Gastroesophageal sphincter (tissue), 4 donors: ENCODE results near the gene HTD2. TPM values are rescaled to one million over a fixed set of nuclear protein-coding genes. Genes with fewer than 3 reads are reported as not detected.
"Not testable (repeated sequence)": the region's sequence is repeated elsewhere in the genome, so short reads cannot be mapped to it uniquely, and the experiment has no call there.

Experiments used
- ATAC-seq: fragments of 150-250 bp; one replicate; pipeline ENCODE4 v1.9.1; 2016; ENCODE audit warnings: mild to moderate bottlenecking, moderate library complexity
- H3K27ac ChIP-seq, 4 donors: fragments of 200-600 bp; sonication (generic) in 3 of 4; 1 replicate in 3 of 4; 2 replicates in 1 of 4; pipeline ENCODE4 v1.5.1; 2016 to 2019
- H3K27me3 ChIP-seq: fragments of 200-600 bp; sonication (generic); one replicate; pipeline ENCODE4 v1.5.1; 2019
- H3K36me3 ChIP-seq, 2 donors: fragments of 200-600 bp; sonication (generic); one replicate each; pipeline ENCODE4 v1.5.1; 2019; ENCODE audit warnings: control low read depth in 1 of 2
- H3K4me1 ChIP-seq, 3 donors: fragments of 200-600 bp; sonication (generic); 1 replicate in 2 of 3; 2 replicates in 1 of 3; pipeline ENCODE4 v1.5.1; 2016 to 2019; ENCODE audit warnings: control low read depth in 2 of 3
- H3K4me3 ChIP-seq, 2 donors: fragments of 200-600 bp; sonication (generic); one replicate each; pipeline ENCODE4 v1.5.1; 2019; ENCODE audit warnings: mild to moderate bottlenecking in 1 of 2, moderate library complexity in 1 of 2
- H3K9me3 ChIP-seq, 3 donors: fragments of 200-600 bp; sonication (generic); one replicate each; pipeline ENCODE4 v1.5.1; 2017 to 2019; ENCODE audit warnings: control low read depth in 2 of 3
- EP300 ChIP-seq: sonication (generic); formaldehyde crosslinking; IDR thresholded peaks from one replicate; pipeline ENCODE4 v1.6.1; 2017; ENCODE audit warnings: antibody characterized with exemption, mild to moderate bottlenecking
- POLR2A ChIP-seq, 2 donors: fragments of 450-650 bp; IDR thresholded peaks; one replicate each; pipeline ENCODE4 v1.6.1; 2017; ENCODE audit warnings: antibody characterized with exemption in 2 of 2, mild to moderate bottlenecking in 2 of 2, moderate library complexity in 1 of 2
- POLR2AphosphoS5 ChIP-seq: sonication (generic); formaldehyde crosslinking; IDR thresholded peaks from one replicate; pipeline ENCODE4 v1.6.1; 2017; ENCODE audit warnings: antibody characterized with exemption
- WGBS, 2 donors: methylation state at CpG; one replicate each; pipeline ENCODE4 v1.1.5; 2018; ENCODE audit warnings: low coverage in 1 of 2; 5-methylcytosine and 5-hydroxymethylcytosine counted together
- total RNA-seq, 4 donors: library from RNA; depleted of rRNA; stranded (reverse); fragments of >200 nt; gene quantifications; one replicate each; pipeline ENCODE4 v1.1.0, GENCODE V29; 2016
- TF ChIP-seq, protein P1 (sequence below), 4 experiments: fragments of 200-600 bp in 2 of 4; fragments of 450-650 bp in 2 of 4; sonication (generic) in 1 of 4; IDR thresholded peaks; one replicate each; pipeline ENCODE4 v1.5.1; 2017 to 2019; ENCODE audit warnings: antibody characterized with exemption in 4 of 4, mild to moderate bottlenecking in 2 of 4, moderate library complexity in 2 of 4

Gene HTD2
- total RNA-seq, 4 donors from 2014 or later = 3.3 to 19.8 (median 11.9) TPM

DNA sequence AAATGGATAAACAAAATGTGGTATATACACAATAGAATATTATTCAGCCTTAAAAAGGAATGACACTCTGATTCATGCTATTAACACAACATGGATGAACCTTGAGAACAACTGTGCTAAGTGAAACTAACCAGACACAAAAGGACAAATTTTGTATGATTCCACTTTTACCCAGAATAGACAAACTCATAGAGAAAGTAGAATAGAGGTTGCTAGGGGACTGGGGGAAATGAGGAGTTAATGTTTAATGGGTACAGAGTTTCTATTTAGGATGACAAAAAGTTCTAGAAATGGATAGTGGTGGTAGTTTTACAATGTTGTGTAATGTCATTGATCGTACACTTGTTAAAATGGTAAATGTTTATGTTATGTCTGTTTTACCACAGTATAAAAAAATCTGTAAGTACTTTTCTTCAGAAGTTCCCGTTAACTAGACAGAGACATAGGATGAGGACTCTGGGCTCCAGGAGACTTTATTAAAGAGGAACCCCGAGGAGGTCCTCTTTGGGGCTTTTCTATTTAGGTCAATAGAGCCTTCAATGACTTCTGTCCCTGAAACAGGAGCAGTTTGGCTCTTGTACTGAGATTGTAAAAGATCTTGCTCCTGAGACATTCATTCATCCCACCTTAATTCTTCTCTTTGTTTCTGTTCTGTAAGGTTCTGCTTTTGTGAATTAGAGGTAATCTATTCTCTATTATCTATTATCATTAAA lies 44.2 kb upstream of the HTD2 start:
- Histone ChIP-seq H3K36me3 (peaks cover 0 to 46% of the 10 kb centered on the region in 2 donors), H3K4me1 (no peaks in the 10 kb centered on the region), H3K27ac (no peak overlapping the region), H3K4me3 (no peak overlapping the region), H3K27me3 (no peaks in the 10 kb centered on the region), H3K9me3 (no peaks in the 10 kb centered on the region)
- ATAC-seq = no peak
- TF ChIP-seq EP300 (no peak), POLR2AphosphoS5 (no peak), POLR2A (IDR thresholded peaks at IDR 0.05) (no peak)
- TF ChIP-seq, protein P1, sequence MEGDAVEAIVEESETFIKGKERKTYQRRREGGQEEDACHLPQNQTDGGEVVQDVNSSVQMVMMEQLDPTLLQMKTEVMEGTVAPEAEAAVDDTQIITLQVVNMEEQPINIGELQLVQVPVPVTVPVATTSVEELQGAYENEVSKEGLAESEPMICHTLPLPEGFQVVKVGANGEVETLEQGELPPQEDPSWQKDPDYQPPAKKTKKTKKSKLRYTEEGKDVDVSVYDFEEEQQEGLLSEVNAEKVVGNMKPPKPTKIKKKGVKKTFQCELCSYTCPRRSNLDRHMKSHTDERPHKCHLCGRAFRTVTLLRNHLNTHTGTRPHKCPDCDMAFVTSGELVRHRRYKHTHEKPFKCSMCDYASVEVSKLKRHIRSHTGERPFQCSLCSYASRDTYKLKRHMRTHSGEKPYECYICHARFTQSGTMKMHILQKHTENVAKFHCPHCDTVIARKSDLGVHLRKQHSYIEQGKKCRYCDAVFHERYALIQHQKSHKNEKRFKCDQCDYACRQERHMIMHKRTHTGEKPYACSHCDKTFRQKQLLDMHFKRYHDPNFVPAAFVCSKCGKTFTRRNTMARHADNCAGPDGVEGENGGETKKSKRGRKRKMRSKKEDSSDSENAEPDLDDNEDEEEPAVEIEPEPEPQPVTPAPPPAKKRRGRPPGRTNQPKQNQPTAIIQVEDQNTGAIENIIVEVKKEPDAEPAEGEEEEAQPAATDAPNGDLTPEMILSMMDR (IDR thresholded peaks at IDR 0.05) = no peak
- WGBS, 2 donors = 82 to 85% methylated on average over 3 of the region's 3 CpGs

DNA sequence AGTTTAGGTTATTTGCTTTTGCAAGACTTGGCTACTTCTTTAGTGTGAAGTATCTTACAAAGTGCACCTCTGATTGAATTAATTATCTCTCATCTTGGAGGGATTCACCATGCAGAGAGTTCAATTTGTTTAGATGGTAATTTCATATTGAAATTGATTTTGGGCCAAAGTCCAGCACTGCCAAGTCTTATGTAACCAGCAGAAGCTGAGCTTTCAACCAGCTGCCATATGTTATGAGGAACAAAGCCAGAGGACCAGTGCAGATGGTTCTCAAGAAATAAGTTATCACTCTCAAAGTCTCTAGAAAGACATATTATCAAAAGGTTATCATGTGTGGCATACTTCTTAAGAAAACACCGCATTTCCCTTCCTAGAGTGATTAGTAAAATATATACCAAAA lies 39.7 kb upstream of the HTD2 start:
- no peak overlapping the region for H3K4me3 ChIP-seq
- H3K36me3 ChIP-seq = peaks cover 0 to 40% of the 10 kb centered on the region in 2 donors
- H3K27ac ChIP-seq = no peak overlapping the region
- ATAC-seq = no peak
- H3K27me3 ChIP-seq = no peaks in the 10 kb centered on the region
- TF ChIP-seq EP300 = no peak
- no peak for TF ChIP-seq POLR2AphosphoS5
- TF ChIP-seq, protein P1 (IDR thresholded peaks at IDR 0.05) = no peak
- no peak for TF ChIP-seq POLR2A (IDR thresholded peaks at IDR 0.05)
- WGBS, 2 donors = 33 to 50% methylated on average over 1 of the region's 1 CpG
- no peaks in the 10 kb centered on the region for H3K4me1 ChIP-seq
- H3K9me3 ChIP-seq = no peaks in the 10 kb centered on the region

DNA sequence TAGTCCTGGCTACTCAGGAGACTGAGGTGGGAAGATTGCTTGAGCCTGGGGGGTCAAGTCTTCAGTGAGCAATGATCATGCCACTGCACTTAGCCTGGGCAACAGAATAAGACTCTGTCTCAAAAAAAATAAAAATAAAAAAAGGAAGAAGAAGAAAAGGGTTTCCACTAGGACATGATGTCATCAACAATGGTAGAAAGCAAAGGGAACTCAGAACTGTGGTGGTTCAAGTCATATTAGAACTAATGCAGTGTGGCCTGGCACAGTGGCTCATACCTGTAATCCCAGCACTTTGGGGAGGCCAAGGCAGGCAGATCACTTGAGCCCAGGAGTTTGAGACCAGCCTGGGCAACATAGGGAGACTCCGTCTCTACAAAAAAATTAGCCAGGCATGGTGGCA lies 38.8 kb upstream of the HTD2 start:
- H3K27ac ChIP-seq, ATAC-seq, H3K9me3 ChIP-seq, H3K4me3 ChIP-seq, H3K27me3 ChIP-seq, H3K4me1 ChIP-seq: not testable (repeated sequence)
- 100% methylated on average over 1 of the region's 1 CpG for WGBS, 2 donors
- peaks cover 0 to 40% of the 10 kb centered on the region in 2 donors for H3K36me3 ChIP-seq

DNA sequence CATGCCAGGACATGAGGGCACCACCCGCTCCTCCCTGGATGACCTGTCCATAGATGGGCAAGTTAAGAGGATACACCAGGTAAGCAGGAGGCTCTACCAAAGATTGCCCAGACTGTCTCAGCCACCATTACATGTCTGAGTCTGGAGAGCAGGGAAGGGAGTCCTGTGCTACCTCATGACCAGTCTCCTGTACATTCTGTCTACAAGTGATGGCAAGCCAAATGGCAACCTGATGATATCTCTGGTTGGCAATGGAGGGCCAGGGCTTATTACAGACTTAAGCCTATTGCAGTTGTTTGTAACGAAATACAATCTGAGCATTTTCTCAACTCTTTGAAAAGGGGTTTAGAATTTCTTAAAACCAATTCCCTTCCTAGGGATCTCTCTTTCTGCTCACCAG lies 37.0 kb upstream of the HTD2 start:
- Histone ChIP-seq H3K27ac (no peak overlapping the region), H3K4me1 (peaks cover 0 to 12% (median 0%) of the 10 kb centered on the region in 3 donors), H3K4me3 (no peak overlapping the region), H3K27me3 (no peaks in the 10 kb centered on the region), H3K9me3 (no peaks in the 10 kb centered on the region), H3K36me3 (peaks cover 0 to 50% of the 10 kb centered on the region in 2 donors)
- WGBS, 2 donors = 100% methylated on average over 1 of the region's 2 CpGs; no CpG with 5 or more reads in 1 of the 2 donors
- no peak for ATAC-seq
- TF ChIP-seq, protein P1 (IDR thresholded peaks at IDR 0.05) = no peak
- TF ChIP-seq EP300 = no peak
- TF ChIP-seq POLR2AphosphoS5 = no peak
- no peak for TF ChIP-seq POLR2A (IDR thresholded peaks at IDR 0.05)

DNA sequence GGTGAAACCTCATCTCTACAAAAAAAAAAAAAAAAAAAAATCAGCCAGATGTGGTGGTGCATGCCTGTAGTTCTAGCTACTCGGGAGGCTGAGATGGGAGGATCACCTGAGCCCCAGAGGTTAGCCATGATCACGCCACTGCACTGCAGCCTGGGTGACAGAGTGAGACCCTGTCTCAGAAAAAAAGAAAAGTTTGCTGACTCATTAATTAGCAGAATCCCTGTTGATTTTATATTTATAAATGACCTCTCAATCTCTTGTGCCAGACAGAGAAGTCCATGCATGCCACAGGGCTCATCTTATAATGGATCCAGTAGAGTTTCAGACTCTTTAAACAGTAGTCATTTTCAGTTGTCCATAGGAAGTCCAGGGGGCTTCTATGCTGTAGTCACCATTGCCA lies 35.8 kb upstream of the HTD2 start:
- ATAC-seq = no peak
- Histone ChIP-seq H3K4me3 (no peak overlapping the region), H3K27ac (no peak overlapping the region), H3K27me3 (no peaks in the 10 kb centered on the region), H3K4me1 (peaks cover 0 to 12% (median 0%) of the 10 kb centered on the region in 3 donors), H3K36me3 (peaks cover 0 to 62% of the 10 kb centered on the region in 2 donors), H3K9me3 (no peaks in the 10 kb centered on the region)
- TF ChIP-seq POLR2AphosphoS5 (no peak), EP300 (no peak), POLR2A (IDR thresholded peaks at IDR 0.05) (no peak)
- TF ChIP-seq, protein P1 (IDR thresholded peaks at IDR 0.05) = no peak
- WGBS, 2 donors = 95 to 100% methylated on average over 2 of the region's 2 CpGs
